Skeletal muscle satellite cell (primary cell): ENCODE results near the gene ARGFX.
"Not testable (repeated sequence)": the region's sequence is repeated elsewhere in the genome, so short reads cannot be mapped to it uniquely, and the experiment has no call there.

Experiments
- H3K27me3 ChIP-seq: 2 replicates; pipeline ENCODE4 v1.7.0; 2013; ENCODE audit warnings: low read length; ENCODE audit not compliant: control insufficient read depth, insufficient read depth
- H3K36me3 ChIP-seq: 2 replicates; pipeline ENCODE4 v1.7.0; 2013; ENCODE audit warnings: mild to moderate bottlenecking, control low read depth, low read length; ENCODE audit not compliant: insufficient read depth
- H3K4me1 ChIP-seq: 2 replicates; pipeline ENCODE4 v1.7.0; 2013; ENCODE audit warnings: low read length; ENCODE audit not compliant: control insufficient read depth, insufficient read depth
- H3K4me2 ChIP-seq: 2 replicates; pipeline ENCODE4 v1.7.0; 2013; ENCODE audit warnings: mild to moderate bottlenecking, low read length
- H3K4me3 ChIP-seq: 2 replicates; pipeline ENCODE4 v1.7.0; 2013; ENCODE audit warnings: low read length
- H3K9ac ChIP-seq: 2 replicates; pipeline ENCODE4 v1.7.0; 2013; ENCODE audit warnings: mild to moderate bottlenecking, low read depth, low read length, moderate library complexity
- H3K9me3 ChIP-seq: replicated peaks from 2 replicates; pipeline ENCODE4 v1.7.0; 2013; ENCODE audit warnings: mild to moderate bottlenecking, control low read depth, low read length

Gene ARGFX

GRCh38 chr3:121562148-121562547, 5.6 kb upstream of the ARGFX start:
- Histone ChIP-seq H3K9ac (no peak overlapping the region), H3K4me1 (no peaks in the 10 kb centered on the region), H3K9me3 (no peaks in the 10 kb centered on the region), H3K4me2 (no peak overlapping the region), H3K4me3 (no peak overlapping the region), H3K36me3 (no peaks in the 10 kb centered on the region), H3K27me3 (peaks cover 5% of the 10 kb centered on the region)

DNA sequence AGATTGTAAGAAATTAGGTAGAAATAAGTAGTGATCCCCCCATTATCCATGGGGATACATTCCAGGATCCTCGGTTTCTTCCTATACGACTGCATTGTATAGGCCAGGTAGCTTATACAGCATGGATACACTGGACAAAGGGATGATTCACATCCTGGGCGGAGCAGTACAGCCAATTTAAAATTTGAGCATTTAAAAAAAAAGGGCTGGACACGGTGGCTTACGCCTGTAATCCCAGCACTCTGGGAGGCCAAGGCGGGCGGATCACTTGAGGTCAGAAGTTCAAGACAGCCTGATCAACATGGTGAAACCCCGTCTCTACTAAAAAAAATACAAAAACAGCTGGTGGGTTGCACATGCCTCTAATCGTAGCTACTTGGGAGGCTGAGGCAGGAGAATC, 976 bp upstream of the ARGFX start:
- Histone ChIP-seq H3K9ac (no peak overlapping the region), H3K4me3 (no peak overlapping the region), H3K9me3 (no peaks in the 10 kb centered on the region), H3K27me3 (no peaks in the 10 kb centered on the region), H3K4me2 (no peak overlapping the region), H3K36me3 (no peaks in the 10 kb centered on the region), H3K4me1 (no peaks in the 10 kb centered on the region)

DNA sequence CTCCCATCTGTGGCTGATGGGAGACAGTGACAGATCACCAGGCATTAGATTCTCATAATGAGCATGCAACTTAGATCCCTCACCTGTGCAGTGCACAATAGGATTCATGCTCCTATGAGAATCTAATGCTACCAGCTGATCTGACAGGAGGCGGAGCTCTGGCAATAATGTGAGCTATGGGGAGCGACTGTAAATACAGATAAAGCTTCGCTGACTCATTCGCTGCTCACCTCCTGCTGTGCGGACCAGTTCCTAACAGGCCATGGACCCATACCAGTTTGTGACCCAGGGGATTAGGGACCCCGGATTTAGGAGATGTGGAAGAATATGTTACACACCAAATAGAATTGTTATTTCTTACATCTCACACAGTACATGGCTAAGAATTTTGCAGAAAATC, 6.7 kb downstream of the ARGFX start:
- H3K9me3 ChIP-seq, result no peaks in the 10 kb centered on the region
- H3K36me3 ChIP-seq, result no peaks in the 10 kb centered on the region
- H3K9ac ChIP-seq, result no peak overlapping the region
- H3K4me3 ChIP-seq, result no peak overlapping the region
- H3K27me3 ChIP-seq, result no peaks in the 10 kb centered on the region
- no peak overlapping the region for H3K4me2 ChIP-seq
- H3K4me1 ChIP-seq, result no peaks in the 10 kb centered on the region

- no peaks in the 10 kb centered on the region for H3K9me3 ChIP-seq
- H3K4me2 ChIP-seq, result no peak overlapping the region
- peaks cover 12% of the 10 kb centered on the region for H3K27me3 ChIP-seq
- no peaks in the 10 kb centered on the region for H3K36me3 ChIP-seq
- H3K9ac ChIP-seq, result no peak overlapping the region
- H3K4me1 ChIP-seq, result no peaks in the 10 kb centered on the region
- no peak overlapping the region for H3K4me3 ChIP-seq
These were observed 13.9 kb downstream of the ARGFX start for GRCh38 chr3:121581691-121582090.

- H3K4me3 ChIP-seq, result no peak overlapping the region
- no peaks in the 10 kb centered on the region for H3K36me3 ChIP-seq
These were observed 16.7 kb downstream of the ARGFX start for GRCh38 chr3:121584418-121584817.

DNA sequence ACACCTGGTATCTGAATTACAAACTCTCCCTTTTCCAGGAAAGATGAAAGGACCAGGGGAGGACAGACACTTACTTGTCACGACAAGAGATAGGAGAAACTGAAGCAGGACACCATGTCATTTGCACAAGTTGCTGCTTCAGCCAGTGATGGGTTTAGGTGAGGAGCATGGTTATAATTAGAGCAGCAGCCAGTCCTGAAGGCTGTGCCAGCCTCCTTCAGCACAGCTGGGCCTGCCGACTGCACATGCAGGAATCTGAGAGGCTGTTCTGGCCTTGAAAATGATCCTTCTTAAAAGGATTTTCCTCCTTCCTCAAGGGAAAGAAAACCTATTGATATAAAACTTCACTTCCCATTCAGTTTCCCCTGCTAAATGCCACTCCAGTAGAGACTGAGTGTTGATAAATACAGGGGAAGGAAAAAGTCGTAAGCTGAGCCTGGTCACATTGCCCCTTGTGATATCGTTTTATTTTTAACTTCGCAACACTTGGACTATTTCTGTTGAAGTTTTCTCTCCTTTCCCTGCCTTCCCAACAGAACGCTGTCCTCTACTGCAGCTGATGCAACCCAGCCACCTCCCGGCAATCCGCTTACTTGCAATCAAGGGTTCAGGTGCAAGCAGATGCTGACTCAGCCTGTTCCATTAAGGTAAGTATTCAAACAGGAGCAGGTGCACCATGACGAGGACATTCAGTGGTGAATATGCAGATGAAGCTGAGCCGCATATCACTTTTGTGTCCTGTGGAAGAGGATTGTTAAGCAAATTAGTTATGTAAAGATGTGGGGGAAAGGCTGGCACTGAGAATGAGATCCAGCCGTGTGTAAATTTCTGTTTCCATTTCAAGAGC, 25.3 kb downstream of the ARGFX start, which contains the start of gene FBXO40:
FBXO40 (plus strand) TSS at position 524 of the 847 bp plus-strand sequence. CDS start 27,197 bp downstream, outside the sequence.
- Histone ChIP-seq H3K9me3 (no peaks in the 10 kb centered on the region), H3K4me3 (no peak within 1 kb of the TSS), H3K4me1 (no peaks in the 10 kb centered on the region), H3K36me3 (no peaks in the 10 kb centered on the region), H3K27me3 (peaks cover 26% of the 10 kb centered on the region), H3K9ac (no peak within 1 kb of the TSS), H3K4me2 (no peak within 1 kb of the TSS)

More at GRCh38 chr3:121584418-121584817, 16.7 kb downstream of the ARGFX start:
- H3K4me2 ChIP-seq, result no peak overlapping the region
- peaks cover 12% of the 10 kb centered on the region for H3K27me3 ChIP-seq
- no peak overlapping the region for H3K9ac ChIP-seq
- H3K4me1 ChIP-seq, result no peaks in the 10 kb centered on the region
- H3K9me3 ChIP-seq, result no peaks in the 10 kb centered on the region

DNA sequence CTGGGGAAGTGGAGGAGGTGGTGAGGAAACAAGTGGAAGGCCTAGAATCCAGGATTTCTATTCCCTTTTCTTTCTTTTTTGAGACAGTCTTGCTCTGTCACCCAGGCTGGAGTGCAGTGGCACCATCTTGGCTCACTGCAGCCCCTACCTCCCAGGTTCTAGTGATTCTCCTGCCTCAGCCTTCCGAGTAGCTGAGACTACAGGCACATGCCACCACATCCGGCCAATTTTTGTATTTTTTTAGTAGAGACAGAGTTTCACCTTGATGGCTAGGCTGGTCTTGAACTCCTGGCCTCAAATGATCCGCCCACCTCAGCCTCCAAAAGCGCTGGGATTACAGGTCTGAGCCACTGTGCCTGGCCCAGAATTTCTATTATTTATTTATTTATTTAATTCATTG, 26.1 kb downstream of the ARGFX start:
- H3K36me3 ChIP-seq, H3K9me3 ChIP-seq: not testable (repeated sequence)

DNA sequence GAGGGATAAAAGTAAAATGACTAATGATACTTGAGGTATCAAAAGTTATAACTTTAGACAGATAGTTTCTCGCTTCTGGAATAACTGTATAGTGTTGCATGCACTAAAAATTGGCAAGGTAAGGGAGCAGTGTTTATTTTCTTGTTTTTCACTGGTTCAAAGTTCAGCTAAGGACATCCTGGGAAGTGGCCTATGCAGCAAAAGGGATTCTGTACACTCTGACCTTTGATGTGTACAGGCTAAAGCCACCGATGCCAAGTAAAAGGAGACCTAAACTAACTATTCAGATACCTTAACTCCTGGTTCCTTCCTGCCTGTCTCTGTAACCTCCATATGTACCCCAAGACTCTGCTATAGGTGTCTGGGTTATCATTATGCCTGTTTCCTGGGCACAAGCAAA, 27.1 kb downstream of the ARGFX start:
- no peak overlapping the region for H3K4me3 ChIP-seq
- H3K9me3 ChIP-seq, result no peaks in the 10 kb centered on the region
- H3K4me2 ChIP-seq, result no peak overlapping the region
- H3K27me3 ChIP-seq, result peaks cover 25% of the 10 kb centered on the region
- no peak overlapping the region for H3K9ac ChIP-seq
- H3K36me3 ChIP-seq, result no peaks in the 10 kb centered on the region
- H3K4me1 ChIP-seq, result no peaks in the 10 kb centered on the region

More for the DNA sequence above, 26.1 kb downstream of the ARGFX start:
- not testable (repeated sequence) for H3K4me2 ChIP-seq, H3K9ac ChIP-seq, H3K4me3 ChIP-seq, H3K4me1 ChIP-seq
- peaks cover 26% of the 10 kb centered on the region for H3K27me3 ChIP-seq

- Histone ChIP-seq H3K9me3 (no peaks in the 10 kb centered on the region), H3K4me2 (no peak overlapping the region), H3K27me3 (peaks cover 21% of the 10 kb centered on the region), H3K9ac (no peak overlapping the region), H3K36me3 (no peaks in the 10 kb centered on the region), H3K4me3 (no peak overlapping the region), H3K4me1 (no peaks in the 10 kb centered on the region)
These were observed 28.1 kb downstream of the ARGFX start for GRCh38 chr3:121595765-121596406.

GRCh38 chr3:121598564-121598963, 30.8 kb downstream of the ARGFX start:
- no peaks in the 10 kb centered on the region for H3K4me1 ChIP-seq
- H3K27me3 ChIP-seq, result peaks cover 8% of the 10 kb centered on the region
- no peak overlapping the region for H3K9ac ChIP-seq
- no peaks in the 10 kb centered on the region for H3K36me3 ChIP-seq
- no peak overlapping the region for H3K4me3 ChIP-seq
- no peaks in the 10 kb centered on the region for H3K9me3 ChIP-seq
- no peak overlapping the region for H3K4me2 ChIP-seq

GRCh38 chr3:121599900-121600299, 32.2 kb downstream of the ARGFX start:
- not testable (repeated sequence) for H3K4me3 ChIP-seq, H3K9me3 ChIP-seq, H3K36me3 ChIP-seq, H3K27me3 ChIP-seq, H3K4me1 ChIP-seq, H3K9ac ChIP-seq, H3K4me2 ChIP-seq
